Right lobe of liver (tissue), 4 donors: ENCODE results near the gene EXD3.

Source experiments
- CTCF ChIP-seq, 4 donors: fragments of 200-600 bp in 3 of 4; fragments of 450-650 bp in 1 of 4; IDR thresholded peaks; one replicate each; pipeline versions ENCODE4 v1.5.1 to v1.8.0; 2016 to 2022; ENCODE audit warnings: antibody characterized with exemption in 4 of 4, mild to moderate bottlenecking in 2 of 4
- POLR2A ChIP-seq: fragments of 450-650 bp; IDR thresholded peaks from one replicate; pipeline ENCODE4 v1.6.1; 2017; ENCODE audit warnings: antibody characterized with exemption, mild to moderate bottlenecking
- donor health status: DM: no; HTN: no; CAD: no.
- donor health status: DM: no; HTN: no; CAD: no.
- donor health status: DM: no; HTN: yes; CAD: no.

- TF ChIP-seq CTCF (IDR thresholded peaks at IDR 0.05) (no peak), POLR2A (no peak)
Observed at GRCh38 chr9:137459601-137460362, 36.8 kb upstream of the EXD3 start.
